Measurements from ENCODE around the gene FKBP15. TPM values are rescaled to one million over a fixed set of nuclear protein-coding genes. Genes with fewer than 3 reads are reported as not detected.

FKBP15 gene
- polyA plus RNA-seq, 1 experiment, result 28.5 TPM

DNA sequence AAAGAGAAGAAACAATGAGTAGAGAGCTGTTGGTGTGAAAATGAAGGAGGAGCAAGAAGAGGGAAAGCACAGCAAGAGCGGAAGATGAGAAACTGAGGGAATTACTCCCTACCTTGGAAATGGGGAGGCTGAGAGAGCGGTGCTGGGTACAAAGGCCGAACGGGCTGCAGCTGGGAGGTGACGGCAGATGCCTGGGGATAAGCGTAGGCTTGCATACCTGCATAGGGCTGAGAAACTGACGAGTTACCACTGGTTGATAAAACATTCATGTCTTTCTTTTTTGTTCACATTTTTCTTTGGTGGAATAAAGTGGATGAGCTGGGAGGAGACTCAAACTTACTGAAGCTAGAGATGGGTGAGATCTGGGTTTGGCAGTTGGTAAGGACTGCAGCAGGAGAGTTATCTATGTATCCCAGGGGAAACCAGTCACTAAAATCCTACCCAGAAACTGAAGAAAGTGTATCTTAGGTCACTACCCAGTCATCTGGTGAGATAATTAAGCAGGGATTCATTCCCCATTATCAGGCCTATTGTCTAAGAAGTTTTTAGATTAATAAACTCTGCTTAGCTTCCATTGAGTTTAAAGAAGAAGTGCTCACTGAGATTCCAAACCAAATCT lies 34.8 kb downstream of the FKBP15 start:
- no peak for DNase-seq (ENCODE audit: low read depth, low spot score)
- Histone ChIP-seq H3K9me3 (ENCODE audit: control insufficient read depth, insufficient read depth, low read length) (no peaks in the 10 kb centered on the region), H3K4me3 (ENCODE audit: low read depth, low read length) (no peak overlapping the region), H3K27ac (ENCODE audit: low read depth, low read length) (no peak overlapping the region), H3K27me3 (ENCODE audit: control insufficient read depth, insufficient read depth, low read length) (no peaks in the 10 kb centered on the region)
- no peak for TF ChIP-seq CTCF (IDR thresholded peaks at IDR 0.05; ENCODE audit: low read depth, low read length)
- POLR2A ChIA-PET, result interaction anchor here (2.2 kb wide), 1 partner anchor 35 kb away, joined by 11 read pairs; the partner anchor contains the start of genes FKBP15 and SLC31A1
- CTCF ChIA-PET, result no interaction called here

DNA sequence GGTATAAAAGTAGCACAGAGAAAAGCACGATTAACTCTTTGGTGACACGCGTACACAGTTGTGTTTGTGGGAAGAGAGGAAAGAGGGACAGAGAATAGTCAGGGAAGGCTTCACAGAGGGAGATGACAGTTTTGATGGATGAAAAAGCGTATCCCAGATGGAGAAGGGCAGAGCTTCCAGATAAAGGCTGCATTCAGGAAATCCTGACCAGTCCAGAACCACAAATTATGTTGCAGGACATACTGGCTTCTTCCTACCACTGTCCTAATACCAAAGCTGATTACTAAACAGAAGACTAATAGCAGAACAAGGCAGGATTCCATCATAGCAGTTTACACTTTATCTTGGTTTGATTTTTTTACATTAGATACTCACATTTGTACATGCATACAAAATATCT lies 35.8 kb downstream of the FKBP15 start:
- no peak for DNase-seq (ENCODE audit: low read depth, low spot score)
- CTCF ChIA-PET, result no interaction called here
- POLR2A ChIA-PET, result no interaction called here
- H3K27me3 ChIP-seq (ENCODE audit: control insufficient read depth, insufficient read depth, low read length), result no peaks in the 10 kb centered on the region
- no peaks in the 10 kb centered on the region for H3K9me3 ChIP-seq (ENCODE audit: control insufficient read depth, insufficient read depth, low read length)
- H3K4me3 ChIP-seq (ENCODE audit: low read depth, low read length), result no peak overlapping the region
- no peak overlapping the region for H3K27ac ChIP-seq (ENCODE audit: low read depth, low read length)
- no peak for TF ChIP-seq CTCF (IDR thresholded peaks at IDR 0.05; ENCODE audit: low read depth, low read length)

DNA sequence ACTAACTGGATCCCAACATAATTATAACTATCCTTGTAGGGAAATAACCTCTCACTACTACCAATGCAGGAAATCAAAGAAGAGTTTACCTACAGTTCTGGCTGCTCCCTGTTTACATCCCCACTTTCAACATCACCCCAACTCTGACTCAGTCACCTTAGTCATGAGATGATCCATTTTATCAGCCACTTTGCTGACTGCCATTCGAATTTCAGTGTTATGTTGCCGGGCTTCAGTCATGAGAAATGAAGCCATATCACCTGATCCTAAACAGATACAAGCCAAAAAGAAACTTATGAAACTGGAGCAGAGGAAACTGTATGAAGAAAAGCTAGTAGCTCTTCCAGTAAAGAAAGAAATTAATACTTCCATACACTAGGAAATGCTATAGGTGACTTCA lies 36.5 kb downstream of the FKBP15 start:
- TF ChIP-seq CTCF (IDR thresholded peaks at IDR 0.05; ENCODE audit: low read depth, low read length), result no peak
- no peaks in the 10 kb centered on the region for H3K9me3 ChIP-seq (ENCODE audit: control insufficient read depth, insufficient read depth, low read length)
- no peaks in the 10 kb centered on the region for H3K27me3 ChIP-seq (ENCODE audit: control insufficient read depth, insufficient read depth, low read length)
- no peak overlapping the region for H3K4me3 ChIP-seq (ENCODE audit: low read depth, low read length)
- no peak overlapping the region for H3K27ac ChIP-seq (ENCODE audit: low read depth, low read length)
- ChIA-PET CTCF (no interaction called here), POLR2A (no interaction called here)
- no peak for DNase-seq (ENCODE audit: low read depth, low spot score)

GRCh38 chr9:113183956-113184488 lies 37.1 kb downstream of the FKBP15 start:
- no peak overlapping the region for H3K27ac ChIP-seq (ENCODE audit: low read depth, low read length)
- H3K4me3 ChIP-seq (ENCODE audit: low read depth, low read length), result no peak overlapping the region
- ChIA-PET POLR2A (no interaction called here), CTCF (no interaction called here)
- H3K9me3 ChIP-seq (ENCODE audit: control insufficient read depth, insufficient read depth, low read length), result no peaks in the 10 kb centered on the region
- TF ChIP-seq CTCF (IDR thresholded peaks at IDR 0.05; ENCODE audit: low read depth, low read length), result no peak
- H3K27me3 ChIP-seq (ENCODE audit: control insufficient read depth, insufficient read depth, low read length), result no peaks in the 10 kb centered on the region
- DNase-seq (ENCODE audit: low read depth, low spot score), result no peak

DNA sequence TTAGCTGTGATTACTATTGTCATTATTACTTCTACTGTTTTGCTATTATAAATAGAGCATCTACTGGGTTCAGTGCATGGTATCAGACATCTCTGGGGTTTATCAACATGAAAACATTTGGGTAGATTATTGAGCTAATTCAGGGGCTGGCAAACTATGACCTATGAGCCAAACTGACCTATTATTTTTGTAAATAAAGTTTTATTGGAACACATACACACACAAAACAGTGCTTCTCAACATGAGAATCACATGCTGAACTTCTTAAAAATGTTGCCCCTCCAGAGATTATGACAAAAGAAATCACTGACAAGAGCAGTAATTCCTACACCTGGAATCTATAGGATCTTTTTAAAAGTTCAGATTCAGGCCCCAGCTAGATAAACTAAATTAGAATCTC lies 39.9 kb downstream of the FKBP15 start:
- DNase-seq (ENCODE audit: low read depth, low spot score), result no peak

More for the DNA sequence above, 39.9 kb downstream of the FKBP15 start:
- no peaks in the 10 kb centered on the region for H3K27me3 ChIP-seq (ENCODE audit: control insufficient read depth, insufficient read depth, low read length)
- H3K9me3 ChIP-seq (ENCODE audit: control insufficient read depth, insufficient read depth, low read length), result no peaks in the 10 kb centered on the region
- POLR2A ChIA-PET, result no interaction called here
- no peak overlapping the region for H3K4me3 ChIP-seq (ENCODE audit: low read depth, low read length)
- CTCF ChIA-PET, result no interaction called here
- TF ChIP-seq CTCF (IDR thresholded peaks at IDR 0.05; ENCODE audit: low read depth, low read length), result no peak
- H3K27ac ChIP-seq (ENCODE audit: low read depth, low read length), result no peak overlapping the region
